Measurements from ENCODE around the gene C1QA.

Gene C1QA

GRCh38 chr1:22613572-22613918, 22.9 kb upstream of the C1QA start:
- FAIRE-seq, result no peak

DNA sequence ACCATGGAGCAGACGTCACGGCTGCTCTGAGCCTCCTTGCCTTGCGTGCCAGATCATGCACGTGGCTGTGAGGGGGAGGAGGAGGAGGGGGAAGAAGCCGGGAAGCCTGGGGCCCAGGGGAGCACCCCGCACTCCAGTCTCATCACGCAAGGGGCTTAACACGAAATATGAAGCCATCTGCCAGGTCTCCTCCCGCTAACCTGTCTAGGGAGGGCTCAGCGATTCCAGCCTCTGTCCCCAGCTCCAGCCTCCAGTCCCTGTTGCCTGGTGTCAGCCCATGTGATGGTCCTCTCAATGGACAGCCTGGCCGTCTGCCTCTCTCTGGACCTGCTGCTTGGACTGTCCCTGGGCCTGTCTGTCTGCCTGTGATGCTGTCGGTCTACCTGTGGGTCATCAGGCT, 22.5 kb upstream of the C1QA start:
- FAIRE-seq, result no peak

DNA sequence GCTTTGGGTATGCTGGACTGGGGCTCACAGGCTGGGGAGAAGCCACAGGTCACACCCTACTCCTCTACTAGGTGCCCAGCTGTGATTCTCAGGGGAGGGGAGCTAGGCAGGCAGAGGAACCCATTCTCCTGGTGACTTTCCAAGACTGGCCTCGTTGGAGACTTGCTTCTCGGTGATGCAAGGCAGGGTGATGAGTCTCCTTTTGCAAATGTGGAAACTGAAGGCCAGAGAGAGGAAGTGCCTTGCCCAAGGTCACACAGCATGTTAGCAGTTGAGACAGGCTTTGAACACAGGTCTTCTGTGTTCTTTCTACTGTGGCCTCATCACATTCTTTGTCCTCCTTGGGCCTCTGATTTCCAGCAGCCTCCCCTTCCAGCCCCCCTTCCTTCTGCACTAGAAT, 20.5 kb upstream of the C1QA start:
- no peak for FAIRE-seq

GRCh38 chr1:22616571-22616970, 19.9 kb upstream of the C1QA start:
- FAIRE-seq, result no peak

- no peak for FAIRE-seq
These were observed 18.4 kb upstream of the C1QA start for GRCh38 chr1:22618056-22618455.

DNA sequence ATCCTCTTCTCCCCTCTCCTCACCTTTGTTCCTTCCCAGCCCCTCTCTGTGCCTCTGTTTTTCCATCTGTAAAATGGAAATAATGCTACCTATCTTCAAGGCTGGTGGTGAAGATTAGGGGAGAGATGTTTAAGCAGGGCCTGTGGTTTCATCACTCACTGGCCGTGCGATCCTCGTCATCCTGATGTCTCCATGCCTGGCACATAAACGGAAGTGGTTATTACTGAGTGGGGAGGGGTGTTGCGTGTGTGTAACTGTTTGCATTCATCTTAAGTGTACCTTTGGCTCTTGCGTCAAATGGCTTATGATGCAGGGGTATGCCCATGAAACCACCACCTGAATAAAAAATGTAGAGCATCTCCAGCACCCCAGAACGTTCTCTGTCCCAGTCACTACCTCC, 17.2 kb upstream of the C1QA start:
- no peak for FAIRE-seq

GRCh38 chr1:22619798-22620197, 16.6 kb upstream of the C1QA start:
- no peak for FAIRE-seq

DNA sequence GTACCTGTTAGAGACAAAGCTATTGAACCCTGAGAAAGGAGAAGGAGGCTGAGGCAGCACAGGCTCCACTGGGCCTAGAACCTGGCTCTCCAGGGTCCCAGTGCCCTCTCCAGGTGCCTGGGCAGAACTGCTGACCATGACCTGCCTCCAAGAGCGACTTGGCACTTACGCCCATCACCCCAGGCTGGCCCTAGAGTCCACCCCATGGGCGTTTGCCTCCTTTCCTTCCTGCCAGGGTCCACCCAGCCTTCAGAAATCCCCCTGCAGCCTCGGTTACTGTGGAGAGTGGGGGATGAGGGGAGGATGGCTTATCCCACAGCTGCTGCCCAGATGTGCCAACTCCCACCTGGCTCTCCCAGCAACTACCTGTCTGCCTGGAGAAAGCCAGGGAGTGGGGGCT, 14.7 kb upstream of the C1QA start:
- no peak for FAIRE-seq

DNA sequence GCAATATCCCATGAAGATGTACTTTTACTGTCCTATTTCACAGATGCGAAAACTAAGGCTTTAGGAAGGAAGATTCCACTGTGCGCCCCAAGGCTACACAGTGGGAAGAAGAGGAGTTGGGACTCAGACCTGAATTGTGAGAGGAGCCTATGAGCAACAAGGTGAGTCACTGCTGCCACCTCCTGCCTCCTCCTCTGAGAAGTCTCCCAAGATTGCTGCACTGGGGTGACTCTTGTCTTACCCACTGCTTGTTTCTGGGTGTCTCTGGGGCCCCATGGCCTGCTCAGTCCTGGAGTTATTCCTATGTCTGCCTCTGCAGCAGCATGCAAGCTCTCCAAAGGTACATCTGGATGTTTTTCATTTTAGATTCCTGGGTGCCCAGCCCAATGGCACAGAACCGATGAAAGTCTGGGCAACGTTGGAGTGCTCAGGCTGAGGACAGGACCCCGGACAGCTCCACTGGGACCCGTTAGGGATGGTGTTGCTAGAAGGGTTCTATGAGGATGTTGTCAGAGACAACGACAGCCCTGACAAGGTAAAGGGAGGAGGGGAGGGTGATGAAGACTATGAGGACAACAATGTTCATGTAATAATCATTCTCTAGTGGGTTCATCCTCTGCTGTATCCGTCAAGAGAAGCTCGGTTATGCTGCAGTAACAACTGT, 11.0 kb upstream of the C1QA start:
- no peak for FAIRE-seq

DNA sequence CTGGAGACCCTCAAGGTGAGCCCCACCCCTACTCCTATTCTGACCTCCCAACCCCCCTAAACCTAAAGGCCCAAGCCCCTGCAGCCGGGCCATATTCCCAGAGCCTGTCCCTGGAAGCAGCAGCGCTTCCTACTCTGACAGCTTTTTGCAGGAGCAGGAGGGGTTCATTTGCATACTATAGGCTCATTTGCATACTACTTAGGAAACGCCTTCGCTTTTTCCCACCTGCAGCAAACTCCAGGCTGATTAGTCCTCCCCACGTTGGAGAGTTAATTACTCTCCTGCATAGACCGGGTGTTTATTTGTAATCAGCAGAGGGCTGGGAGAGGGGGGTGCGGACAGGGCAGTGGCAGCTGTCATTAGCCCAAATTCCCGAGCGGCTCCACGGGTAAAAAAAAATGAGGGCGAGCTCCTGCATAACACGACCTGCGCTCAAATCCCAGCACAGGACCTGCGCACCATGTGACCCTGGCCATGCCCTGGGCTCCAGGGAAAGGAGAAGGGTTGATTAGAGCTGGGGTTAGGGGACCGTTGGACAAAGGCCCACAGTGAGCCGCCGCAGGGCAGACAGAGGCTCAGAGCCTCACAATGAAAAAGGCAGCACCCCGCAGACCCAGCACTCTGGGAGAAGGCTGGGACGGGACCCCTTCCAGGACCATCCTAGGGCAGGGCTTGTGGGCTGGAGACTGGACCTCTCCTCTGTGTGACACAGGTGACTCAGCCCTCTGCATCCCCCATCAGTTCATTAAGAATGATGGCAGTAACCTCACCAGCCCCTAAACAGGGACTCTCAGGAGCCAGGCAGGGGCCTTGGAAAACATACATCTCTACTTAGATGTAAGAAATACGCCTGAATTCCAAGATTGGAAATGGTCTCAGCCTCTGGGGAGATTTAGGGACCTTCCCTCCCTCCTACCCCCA, 9.9 kb upstream of the C1QA start:
- no peak for FAIRE-seq

GRCh38 chr1:22627331-22627730, 9.1 kb upstream of the C1QA start:
- no peak for FAIRE-seq

- FAIRE-seq, result no peak
These were observed 7.6 kb upstream of the C1QA start for GRCh38 chr1:22628698-22629444.

DNA sequence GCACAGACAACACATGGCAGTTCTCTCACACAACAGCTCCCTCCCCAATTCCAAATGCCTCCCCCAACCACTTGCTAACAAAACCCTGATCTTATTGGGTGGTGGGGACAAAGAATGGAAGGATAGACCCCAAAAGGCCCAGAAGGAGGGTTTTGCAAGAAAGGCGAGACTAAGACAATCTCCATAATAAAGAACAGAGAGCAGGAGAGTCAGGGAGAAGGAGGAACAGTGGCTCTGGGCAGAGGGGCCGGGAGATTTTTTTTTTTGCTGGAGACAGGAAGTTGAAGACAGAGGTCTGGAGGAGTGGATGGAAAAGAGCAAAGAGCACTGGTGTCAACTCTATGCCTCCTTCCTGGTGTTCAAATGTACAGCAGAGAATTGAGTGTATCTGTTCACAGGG, 6.5 kb upstream of the C1QA start:
- FAIRE-seq, result no peak

GRCh38 chr1:22633697-22634463, 2.5 kb upstream of the C1QA start:
- FAIRE-seq, result no peak

GRCh38 chr1:22635436-22635835, 992 bp upstream of the C1QA start:
- FAIRE-seq, result no peak

- no peak for FAIRE-seq
These were observed 499 bp downstream of the C1QA start for GRCh38 chr1:22636927-22637326.

- no peak for FAIRE-seq
These were observed 1.5 kb downstream of the C1QA start for GRCh38 chr1:22637907-22638445.

DNA sequence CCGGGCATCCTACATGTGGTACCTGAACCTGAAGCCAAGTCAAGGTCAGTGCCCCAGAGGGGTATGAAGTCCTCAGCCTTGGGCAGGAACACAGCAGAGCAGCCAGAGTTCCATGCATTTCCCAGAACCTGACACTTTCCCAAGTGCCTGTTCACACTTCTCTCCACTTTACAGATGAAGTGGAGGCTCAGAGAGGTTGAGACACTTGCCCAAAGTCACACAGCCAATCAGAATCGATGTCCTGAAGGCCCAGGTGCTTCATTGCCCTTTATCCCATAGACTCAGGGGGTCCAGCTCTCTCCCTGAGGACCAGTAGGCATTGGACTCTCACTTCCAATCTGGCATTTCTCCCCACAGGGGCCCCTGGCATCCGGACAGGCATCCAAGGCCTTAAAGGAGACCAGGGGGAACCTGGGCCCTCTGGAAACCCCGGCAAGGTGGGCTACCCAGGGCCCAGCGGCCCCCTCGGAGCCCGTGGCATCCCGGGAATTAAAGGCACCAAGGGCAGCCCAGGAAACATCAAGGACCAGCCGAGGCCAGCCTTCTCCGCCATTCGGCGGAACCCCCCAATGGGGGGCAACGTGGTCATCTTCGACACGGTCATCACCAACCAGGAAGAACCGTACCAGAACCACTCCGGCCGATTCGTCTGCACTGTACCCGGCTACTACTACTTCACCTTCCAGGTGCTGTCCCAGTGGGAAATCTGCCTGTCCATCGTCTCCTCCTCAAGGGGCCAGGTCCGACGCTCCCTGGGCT, 2.2 kb downstream of the C1QA start:
- FAIRE-seq, result no peak

DNA sequence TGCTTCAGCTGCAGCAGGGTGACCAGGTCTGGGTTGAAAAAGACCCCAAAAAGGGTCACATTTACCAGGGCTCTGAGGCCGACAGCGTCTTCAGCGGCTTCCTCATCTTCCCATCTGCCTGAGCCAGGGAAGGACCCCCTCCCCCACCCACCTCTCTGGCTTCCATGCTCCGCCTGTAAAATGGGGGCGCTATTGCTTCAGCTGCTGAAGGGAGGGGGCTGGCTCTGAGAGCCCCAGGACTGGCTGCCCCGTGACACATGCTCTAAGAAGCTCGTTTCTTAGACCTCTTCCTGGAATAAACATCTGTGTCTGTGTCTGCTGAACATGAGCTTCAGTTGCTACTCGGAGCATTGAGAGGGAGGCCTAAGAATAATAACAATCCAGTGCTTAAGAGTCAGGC, 2.9 kb downstream of the C1QA start:
- FAIRE-seq, result no peak

DNA sequence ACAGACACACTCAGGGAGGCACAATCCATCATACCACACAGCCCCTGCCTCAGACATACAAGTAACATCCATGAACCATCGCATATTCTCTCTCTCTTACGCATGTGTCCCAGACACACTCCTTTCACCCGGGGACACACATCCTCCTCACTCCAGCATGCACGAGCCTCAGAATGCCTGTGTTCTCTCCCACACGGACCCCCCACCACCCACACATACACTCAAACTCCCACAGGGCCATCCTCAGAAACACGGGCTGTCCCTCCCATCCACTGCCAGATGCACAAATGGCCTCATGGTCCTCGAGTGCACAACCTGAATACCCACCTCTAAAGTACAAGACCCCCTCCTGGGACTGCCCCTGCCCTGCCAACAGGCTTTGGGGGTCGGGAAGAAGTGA, 4.8 kb downstream of the C1QA start:
- no peak for FAIRE-seq

- FAIRE-seq, result no peak
These were observed 5.6 kb downstream of the C1QA start for GRCh38 chr1:22641906-22642636.
